K562 (cell line): Measurements from ENCODE around the gene CDC27. TPM values are rescaled to one million over a fixed set of nuclear protein-coding genes. Genes with fewer than 3 reads are reported as not detected.

Source experiments
- CEBPG ChIP-seq, 3 experiments: fragments of 200-800 bp in 1 of 3; sonication (Bioruptor generic) in 1 of 3; sonication (generic) in 1 of 3; formaldehyde crosslinking in 1 of 3; IDR thresholded peaks in 2 of 3; conservative IDR thresholded peaks in 1 of 3; 2 replicates each; pipeline versions ENCODE4 v1.6.1 to v1.8.0; 2016 to 2022; ENCODE audit warnings: missing compliant biosample characterization in 2 of 3, missing genetic modification characterization in 2 of 3, mild to moderate bottlenecking in 1 of 3, missing genetic modification reagents in 1 of 3
- ETV6 ChIP-seq, 3 experiments: fragments of 150-350 bp in 1 of 3; sonication (generic) in 1 of 3; formaldehyde crosslinking in 1 of 3; IDR thresholded peaks; 2 replicates each; pipeline versions ENCODE4 v1.6.1 to v1.8.0; 2014 to 2022; ENCODE audit warnings: borderline replicate concordance in 2 of 3, low read depth in 2 of 3, antibody characterized with exemption in 1 of 3, low read length in 1 of 3, mild to moderate bottlenecking in 1 of 3, missing genetic modification reagents in 1 of 3
- ILF3 ChIP-seq: fragments of 450-650 bp; IDR thresholded peaks from 2 replicates; pipeline ENCODE4 v1.6.1; 2018; ENCODE audit warnings: antibody characterized with exemption, mild to moderate bottlenecking, moderate library complexity, borderline replicate concordance
- JUNB ChIP-seq: fragments of 450-650 bp; formaldehyde crosslinking; conservative IDR thresholded peaks from 2 replicates; pipeline ENCODE4 v1.4.0; 2020; ENCODE audit warnings: mild to moderate bottlenecking
- KDM2B ChIP-seq: fragments of 250-450 bp; sonication (Bioruptor Pico); IDR thresholded peaks from 2 replicates; pipeline ENCODE4 v1.8.0; 2021; ENCODE audit warnings: mild to moderate bottlenecking, moderate library complexity
- NCOA6 ChIP-seq: fragments of 450-650 bp; IDR thresholded peaks from 2 replicates; pipeline ENCODE4 v1.6.1; 2017; ENCODE audit warnings: mild to moderate bottlenecking
- NFIX ChIP-seq: fragments of 250-450 bp; sonication (Bioruptor Pico); IDR thresholded peaks from 2 replicates; pipeline ENCODE4 v1.4.0; 2020; ENCODE audit warnings: low read depth, mild to moderate bottlenecking, moderate library complexity
- PHF21A ChIP-seq: fragments of 450-650 bp; IDR thresholded peaks from 2 replicates; pipeline ENCODE4 v1.6.1; 2017; ENCODE audit warnings: low read depth, borderline replicate concordance
- POLR2A ChIP-seq: fragments of 450-650 bp; conservative IDR thresholded peaks from 2 replicates; pipeline ENCODE4 v1.6.1; 2016
- SAFB ChIP-seq: fragments of 200-400 bp; formaldehyde crosslinking; IDR thresholded peaks from 2 replicates; pipeline ENCODE4 v1.6.1; 2017; ENCODE audit warnings: low read depth, low read length, borderline replicate concordance
- SMARCA5 ChIP-seq: fragments of 450-650 bp; IDR thresholded peaks from 2 replicates; pipeline ENCODE4 v1.6.1; 2016
- SPI1 ChIP-seq: IDR thresholded peaks from 2 replicates; pipeline ENCODE4 v1.6.1; 2011; ENCODE audit warnings: low read depth, low read length, control low read depth, borderline replicate concordance
- ZFPM2 ChIP-seq: fragments of 250-450 bp; sonication (Bioruptor Pico); IDR thresholded peaks from 2 replicates; pipeline ENCODE4 v1.5.1; 2022; ENCODE audit warnings: mild to moderate bottlenecking
- ZKSCAN8 ChIP-seq: fragments of 200-800 bp; sonication (Bioruptor generic); IDR thresholded peaks from 2 replicates; pipeline ENCODE4 v1.6.1; 2016; ENCODE audit warnings: missing genetic modification characterization, missing compliant biosample characterization
- ZNF174 ChIP-seq: fragments of 250-450 bp; sonication (Bioruptor Pico); IDR thresholded peaks from 2 replicates; pipeline ENCODE4 v1.4.0; 2020; ENCODE audit warnings: mild to moderate bottlenecking
- ZNF212 ChIP-seq: fragments of 450-650 bp; formaldehyde crosslinking; IDR thresholded peaks from 2 replicates; pipeline ENCODE4 v1.4.0; 2020; ENCODE audit warnings: mild to moderate bottlenecking
- polyA plus RNA-seq, 8 experiments: library from polyadenylated mRNA; depleted of rRNA in 4 of 8; stranded (reverse) in 5 of 8; unstranded in 3 of 8; fragments of >200 nt; fragmentation: Nextera tagmentation in 2 of 8; fragmentation: Illumina TruSeq in 1 of 8; extraction: Ambion mirVana in 2 of 8; extraction: Trizol in 1 of 8; gene quantifications; 2 replicates each; pipeline versions ENCODE4 v1.2.1 to v1.2.3, GENCODE V29; 2011 to 2014; ENCODE audit warnings: inconsistent platforms in 1 of 8, missing spikeins in 1 of 8
- total RNA-seq, 7 experiments: library from RNA; depleted of rRNA in 6 of 7; stranded (reverse); fragments of >200 nt in 6 of 7; fragmentation: Illumina TruSeq in 2 of 7; extraction: Trizol in 2 of 7; gene quantifications; 2 replicates each; pipeline versions ENCODE4 v1.2.1 to v1.2.3, GENCODE V29; 2011 to 2021; ENCODE audit warnings: low replicate concordance in 1 of 7
- TF ChIP-seq, protein P1 (sequence below), 3 experiments: fragments of 200-800 bp in 1 of 3; fragments of 250-450 bp in 1 of 3; fragments of 450-650 bp in 1 of 3; sonication (Bioruptor Pico) in 1 of 3; sonication (Bioruptor generic) in 1 of 3; formaldehyde crosslinking in 1 of 3; IDR thresholded peaks; 2 replicates each; pipeline versions ENCODE4 v1.6.1 to v1.8.0; 2016 to 2022; ENCODE audit warnings: mild to moderate bottlenecking in 2 of 3, missing genetic modification characterization in 2 of 3, missing compliant biosample characterization in 1 of 3, moderate library complexity in 1 of 3
- TF ChIP-seq, protein P2 (sequence below): fragments of 450-650 bp; IDR thresholded peaks from 2 replicates; pipeline ENCODE4 v1.6.1; 2016; ENCODE audit warnings: low read depth, mild to moderate bottlenecking, moderate library complexity
- TF ChIP-seq, protein P3 (sequence below): fragments of 250-450 bp; sonication (Bioruptor Pico); IDR thresholded peaks from 2 replicates; pipeline ENCODE4 v1.8.0; 2021; ENCODE audit warnings: mild to moderate bottlenecking, moderate library complexity
- TF ChIP-seq, protein P4 (sequence below): fragments of 150-350 bp; conservative IDR thresholded peaks from 2 replicates; pipeline ENCODE4 v1.6.1; 2014; ENCODE audit warnings: low read length

The CDC27 gene
- total and polyA plus RNA-seq, 9 of the 15 experiments (the other 6 are each of a cell fraction or from before 2014, with no cell fraction given), result 28.6 to 155 (median 94.1) TPM

DNA sequence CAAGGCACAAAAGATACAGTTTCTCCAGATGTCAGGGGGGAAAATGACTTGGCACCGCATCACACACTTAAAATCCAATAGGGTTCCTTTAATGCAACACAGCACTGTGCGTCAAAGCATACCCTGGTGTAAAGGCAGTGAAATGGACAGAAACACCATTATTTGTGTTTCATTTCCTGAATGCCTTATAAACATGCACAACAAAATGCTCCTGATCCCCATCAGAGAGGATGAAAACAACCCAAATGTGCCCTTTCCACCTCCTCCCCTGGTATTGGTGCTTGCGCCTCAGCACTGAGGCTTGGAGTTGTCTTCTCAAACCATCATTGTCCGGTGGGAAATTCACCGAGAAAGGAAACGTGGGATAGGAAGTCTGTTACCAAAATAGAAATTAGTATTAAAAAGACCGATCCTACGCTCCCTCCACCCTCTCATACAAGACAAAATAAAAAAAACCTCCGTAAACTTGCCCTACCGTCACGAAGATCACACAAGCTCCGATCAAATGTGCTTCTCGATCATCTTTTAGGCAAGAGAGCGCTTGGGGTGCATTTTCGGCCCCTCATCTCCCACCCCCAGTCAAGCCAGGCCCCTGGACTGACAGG is 722 bp downstream of the CDC27 start (continued):
- TF ChIP-seq, protein P1, sequence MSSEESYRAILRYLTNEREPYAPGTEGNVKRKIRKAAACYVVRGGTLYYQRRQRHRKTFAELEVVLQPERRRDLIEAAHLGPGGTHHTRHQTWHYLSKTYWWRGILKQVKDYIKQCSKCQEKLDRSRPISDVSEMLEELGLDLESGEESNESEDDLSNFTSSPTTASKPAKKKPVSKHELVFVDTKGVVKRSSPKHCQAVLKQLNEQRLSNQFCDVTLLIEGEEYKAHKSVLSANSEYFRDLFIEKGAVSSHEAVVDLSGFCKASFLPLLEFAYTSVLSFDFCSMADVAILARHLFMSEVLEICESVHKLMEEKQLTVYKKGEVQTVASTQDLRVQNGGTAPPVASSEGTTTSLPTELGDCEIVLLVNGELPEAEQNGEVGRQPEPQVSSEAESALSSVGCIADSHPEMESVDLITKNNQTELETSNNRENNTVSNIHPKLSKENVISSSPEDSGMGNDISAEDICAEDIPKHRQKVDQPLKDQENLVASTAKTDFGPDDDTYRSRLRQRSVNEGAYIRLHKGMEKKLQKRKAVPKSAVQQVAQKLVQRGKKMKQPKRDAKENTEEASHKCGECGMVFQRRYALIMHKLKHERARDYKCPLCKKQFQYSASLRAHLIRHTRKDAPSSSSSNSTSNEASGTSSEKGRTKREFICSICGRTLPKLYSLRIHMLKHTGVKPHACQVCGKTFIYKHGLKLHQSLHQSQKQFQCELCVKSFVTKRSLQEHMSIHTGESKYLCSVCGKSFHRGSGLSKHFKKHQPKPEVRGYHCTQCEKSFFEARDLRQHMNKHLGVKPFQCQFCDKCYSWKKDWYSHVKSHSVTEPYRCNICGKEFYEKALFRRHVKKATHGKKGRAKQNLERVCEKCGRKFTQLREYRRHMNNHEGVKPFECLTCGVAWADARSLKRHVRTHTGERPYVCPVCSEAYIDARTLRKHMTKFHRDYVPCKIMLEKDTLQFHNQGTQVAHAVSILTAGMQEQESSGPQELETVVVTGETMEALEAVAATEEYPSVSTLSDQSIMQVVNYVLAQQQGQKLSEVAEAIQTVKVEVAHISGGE (CRISPR knock-in tag; IDR thresholded peaks at IDR 0.05), result no peak
- no peak for TF ChIP-seq KDM2B (CRISPR knock-in tag)
- no peak for TF ChIP-seq ZFPM2 (CRISPR knock-in tag)
- no peak for TF ChIP-seq NFIX
- TF ChIP-seq POLR2A, result no peak
- TF ChIP-seq SAFB, result no peak
- no peak for TF ChIP-seq ZNF174
- TF ChIP-seq, protein P2, sequence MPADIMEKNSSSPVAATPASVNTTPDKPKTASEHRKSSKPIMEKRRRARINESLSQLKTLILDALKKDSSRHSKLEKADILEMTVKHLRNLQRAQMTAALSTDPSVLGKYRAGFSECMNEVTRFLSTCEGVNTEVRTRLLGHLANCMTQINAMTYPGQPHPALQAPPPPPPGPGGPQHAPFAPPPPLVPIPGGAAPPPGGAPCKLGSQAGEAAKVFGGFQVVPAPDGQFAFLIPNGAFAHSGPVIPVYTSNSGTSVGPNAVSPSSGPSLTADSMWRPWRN, result no peak
- no peak for TF ChIP-seq NCOA6
- TF ChIP-seq, protein P3, sequence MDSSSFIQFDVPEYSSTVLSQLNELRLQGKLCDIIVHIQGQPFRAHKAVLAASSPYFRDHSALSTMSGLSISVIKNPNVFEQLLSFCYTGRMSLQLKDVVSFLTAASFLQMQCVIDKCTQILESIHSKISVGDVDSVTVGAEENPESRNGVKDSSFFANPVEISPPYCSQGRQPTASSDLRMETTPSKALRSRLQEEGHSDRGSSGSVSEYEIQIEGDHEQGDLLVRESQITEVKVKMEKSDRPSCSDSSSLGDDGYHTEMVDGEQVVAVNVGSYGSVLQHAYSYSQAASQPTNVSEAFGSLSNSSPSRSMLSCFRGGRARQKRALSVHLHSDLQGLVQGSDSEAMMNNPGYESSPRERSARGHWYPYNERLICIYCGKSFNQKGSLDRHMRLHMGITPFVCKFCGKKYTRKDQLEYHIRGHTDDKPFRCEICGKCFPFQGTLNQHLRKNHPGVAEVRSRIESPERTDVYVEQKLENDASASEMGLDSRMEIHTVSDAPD, result no peak
- TF ChIP-seq JUNB (CRISPR knock-in tag), result no peak
- TF ChIP-seq SMARCA5, result no peak
- TF ChIP-seq SPI1, result no peak
- TF ChIP-seq, protein P4, sequence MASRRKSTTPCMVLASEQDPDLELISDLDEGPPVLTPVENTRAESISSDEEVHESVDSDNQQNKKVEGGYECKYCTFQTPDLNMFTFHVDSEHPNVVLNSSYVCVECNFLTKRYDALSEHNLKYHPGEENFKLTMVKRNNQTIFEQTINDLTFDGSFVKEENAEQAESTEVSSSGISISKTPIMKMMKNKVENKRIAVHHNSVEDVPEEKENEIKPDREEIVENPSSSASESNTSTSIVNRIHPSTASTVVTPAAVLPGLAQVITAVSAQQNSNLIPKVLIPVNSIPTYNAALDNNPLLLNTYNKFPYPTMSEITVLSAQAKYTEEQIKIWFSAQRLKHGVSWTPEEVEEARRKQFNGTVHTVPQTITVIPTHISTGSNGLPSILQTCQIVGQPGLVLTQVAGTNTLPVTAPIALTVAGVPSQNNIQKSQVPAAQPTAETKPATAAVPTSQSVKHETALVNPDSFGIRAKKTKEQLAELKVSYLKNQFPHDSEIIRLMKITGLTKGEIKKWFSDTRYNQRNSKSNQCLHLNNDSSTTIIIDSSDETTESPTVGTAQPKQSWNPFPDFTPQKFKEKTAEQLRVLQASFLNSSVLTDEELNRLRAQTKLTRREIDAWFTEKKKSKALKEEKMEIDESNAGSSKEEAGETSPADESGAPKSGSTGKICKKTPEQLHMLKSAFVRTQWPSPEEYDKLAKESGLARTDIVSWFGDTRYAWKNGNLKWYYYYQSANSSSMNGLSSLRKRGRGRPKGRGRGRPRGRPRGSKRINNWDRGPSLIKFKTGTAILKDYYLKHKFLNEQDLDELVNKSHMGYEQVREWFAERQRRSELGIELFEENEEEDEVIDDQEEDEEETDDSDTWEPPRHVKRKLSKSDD, result no peak
- no peak for TF ChIP-seq CEBPG (CRISPR knock-in tag; IDR thresholded peaks at IDR 0.05)
- no peak for TF ChIP-seq CEBPG (tag; conservative IDR thresholded peaks at IDR 0.05 in 1 of 2, IDR thresholded peaks at IDR 0.05 in 1 of 2)
- no peak for TF ChIP-seq ZKSCAN8 (CRISPR knock-in tag)
- no peak for TF ChIP-seq ZNF212 (CRISPR knock-in tag)
- no peak for TF ChIP-seq ETV6 (IDR thresholded peaks at IDR 0.05; ENCODE audit: borderline replicate concordance in 1 of 2, low read depth in 2 of 2, low read length in 1 of 2)
- no peak for TF ChIP-seq ETV6 (CRISPR knock-in tag; IDR thresholded peaks at IDR 0.05; ENCODE audit: borderline replicate concordance)
- TF ChIP-seq PHF21A, result no peak
- no peak for TF ChIP-seq ILF3
